Measurements from ENCODE around the gene CARD8. TPM values are rescaled to one million over a fixed set of nuclear protein-coding genes. Genes with fewer than 3 reads are reported as not detected.

CARD8 gene
- total RNA-seq, 2 experiments from 2014 or later = 247 to 253 TPM

- CTCF ChIA-PET = no interaction called here
- Mint-ChIP-seq H3K36me3 (ENCODE audit: low read depth) (peaks cover 13% of the 10 kb centered on the region), H3K4me3 (no peak overlapping the region), H3K9me3 (no peaks in the 10 kb centered on the region), H3K27ac (no peak overlapping the region), H3K27me3 (no peaks in the 10 kb centered on the region), H3K4me1 (peaks cover 9% of the 10 kb centered on the region)
- POLR2A ChIA-PET = interaction anchor here (1.3 kb wide), 1 partner anchor 58 kb away, joined by 3 read pairs; the partner anchor contains the start of gene CARD8
- no peak for DNase-seq
Observed at GRCh38 chr19:48196933-48197665, 58.6 kb downstream of the CARD8 start.

GRCh38 chr19:48196321-48196763, 59.4 kb downstream of the CARD8 start:
- POLR2A ChIA-PET = no interaction called here

DNA sequence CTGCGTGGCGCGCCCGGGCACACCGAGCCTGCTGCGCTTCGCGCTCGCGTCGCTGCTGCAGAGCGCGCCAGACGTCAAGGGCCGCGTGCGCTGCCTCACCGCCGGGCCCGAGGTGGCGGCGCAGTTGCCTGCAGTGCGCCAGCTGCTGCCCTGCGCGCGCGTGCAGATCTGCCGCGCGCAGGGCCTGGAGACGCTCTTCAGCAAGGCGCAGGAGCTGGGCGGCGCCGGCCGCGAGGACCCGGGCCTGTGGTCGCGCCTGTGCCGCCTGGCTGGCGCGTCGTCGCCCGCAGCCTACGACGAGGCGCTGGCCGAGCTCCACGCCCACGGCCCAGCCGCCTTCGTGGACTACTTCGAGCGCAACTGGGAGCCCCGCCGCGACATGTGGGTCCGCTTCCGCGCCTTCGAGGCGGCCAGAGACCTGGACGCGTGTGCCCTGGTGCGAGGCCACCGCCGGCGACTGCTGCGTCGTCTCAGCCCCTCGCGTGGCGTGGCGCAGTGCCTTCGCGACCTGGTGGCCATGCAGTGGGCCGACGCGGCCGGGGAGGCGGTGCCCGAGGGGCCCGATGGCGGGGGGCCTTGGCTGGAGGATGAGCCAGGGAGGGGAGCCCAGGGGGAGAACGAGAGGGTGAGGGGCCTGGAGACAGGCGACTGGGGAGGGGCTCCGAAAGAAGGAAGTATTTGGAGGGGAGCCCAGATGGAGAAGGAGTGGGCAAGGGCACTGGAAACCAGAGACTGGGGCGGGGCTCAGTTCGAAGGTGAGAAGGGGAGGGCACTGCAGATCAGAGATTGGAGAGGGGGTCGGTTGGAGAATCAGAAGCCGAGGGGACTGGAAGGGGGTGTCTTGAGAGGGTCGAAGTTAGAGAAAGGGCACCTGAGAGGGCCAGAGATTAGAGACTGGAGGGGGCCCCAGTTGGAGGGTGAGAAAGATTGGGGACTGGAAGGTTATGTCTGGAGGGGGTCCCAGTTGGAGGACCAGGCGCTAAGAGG, 60.6 kb downstream of the CARD8 start:
- Mint-ChIP-seq H3K36me3 (ENCODE audit: low read depth) (peaks cover 23% of the 10 kb centered on the region), H3K9me3 (no peaks in the 10 kb centered on the region), H3K27me3 (no peaks in the 10 kb centered on the region), H3K4me1 (peaks cover 10% of the 10 kb centered on the region), H3K4me3 (no peak overlapping the region), H3K27ac (no peak overlapping the region)
- DNase-seq = no peak
- ChIA-PET POLR2A (interaction anchor here (1.9 to 2.2 kb wide), 2 partner anchors 8 to 23 kb away, joined by 7 to 12 read pairs; no protein-coding TSS in a partner anchor), CTCF (interaction anchor here (1.1 to 2.5 kb wide), 4 partner anchors 9 to 87 kb away, joined by 3 to 31 read pairs (median 6); partner anchors contain the start of gene ZSWIM9)

More at GRCh38 chr19:48196321-48196763, 59.4 kb downstream of the CARD8 start:
- CTCF ChIA-PET = no interaction called here
- Mint-ChIP-seq H3K36me3 (ENCODE audit: low read depth) (peaks cover 16% of the 10 kb centered on the region), H3K27ac (no peak overlapping the region), H3K4me1 (peaks cover 8% of the 10 kb centered on the region), H3K4me3 (no peak overlapping the region), H3K27me3 (no peaks in the 10 kb centered on the region), H3K9me3 (no peaks in the 10 kb centered on the region)
- no peak for DNase-seq

DNA sequence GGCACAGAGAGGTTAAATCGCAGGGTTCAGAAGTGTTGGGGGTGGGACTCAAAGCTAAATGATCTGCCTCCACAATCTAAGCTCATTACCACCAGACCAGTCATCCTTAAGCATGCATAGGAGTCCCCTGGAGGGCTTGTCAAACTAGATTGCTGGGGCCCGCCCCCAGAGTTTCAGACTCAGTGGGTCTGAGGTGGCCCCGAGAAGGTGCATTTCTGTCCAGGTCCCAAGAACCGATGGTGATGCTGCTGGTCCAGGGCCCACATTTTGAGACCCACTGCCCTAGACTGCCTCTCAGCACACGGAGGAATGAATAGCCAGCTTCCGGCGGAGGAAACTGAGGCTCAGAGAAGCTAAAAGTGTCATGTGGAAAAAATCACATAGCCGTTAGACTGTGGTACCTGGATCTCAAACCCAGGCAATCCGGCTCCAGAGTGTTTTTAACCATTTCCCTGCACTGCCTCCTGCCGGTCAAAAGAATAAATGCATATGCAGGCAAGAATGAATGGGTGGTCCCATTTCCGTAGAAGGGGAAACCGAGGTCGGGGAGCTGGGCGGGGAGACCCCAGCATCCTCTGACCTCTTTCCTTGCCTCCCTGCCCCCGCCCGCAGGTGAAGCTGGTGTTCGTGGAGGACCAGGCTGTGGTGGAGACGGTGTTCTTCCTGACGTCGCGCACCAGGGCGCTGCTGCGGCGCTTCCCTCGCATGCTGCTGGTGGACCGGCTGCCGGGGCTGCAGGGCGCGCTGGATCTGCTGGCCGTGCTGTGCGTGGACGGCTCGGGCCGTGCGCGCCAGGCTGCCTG, 61.5 kb downstream of the CARD8 start:
- H3K4me3 Mint-ChIP-seq = no peak overlapping the region
- CTCF ChIA-PET = interaction anchor here (0.5 to 2.5 kb wide), 6 partner anchors 10 to 326 kb away, joined by 3 to 31 read pairs (median 3); partner anchors contain the start of gene ZSWIM9
- H3K27ac Mint-ChIP-seq = no peak overlapping the region
- DNase-seq = peak; percentile 30
- H3K36me3 Mint-ChIP-seq (ENCODE audit: low read depth) = peaks cover 20% of the 10 kb centered on the region
- H3K4me1 Mint-ChIP-seq = peaks cover 10% of the 10 kb centered on the region
- no peaks in the 10 kb centered on the region for H3K27me3 Mint-ChIP-seq
- POLR2A ChIA-PET = interaction anchor here (1.9 to 2.2 kb wide), 2 partner anchors 9 to 22 kb away, joined by 7 to 12 read pairs; no protein-coding TSS in a partner anchor
- H3K9me3 Mint-ChIP-seq = no peaks in the 10 kb centered on the region

DNA sequence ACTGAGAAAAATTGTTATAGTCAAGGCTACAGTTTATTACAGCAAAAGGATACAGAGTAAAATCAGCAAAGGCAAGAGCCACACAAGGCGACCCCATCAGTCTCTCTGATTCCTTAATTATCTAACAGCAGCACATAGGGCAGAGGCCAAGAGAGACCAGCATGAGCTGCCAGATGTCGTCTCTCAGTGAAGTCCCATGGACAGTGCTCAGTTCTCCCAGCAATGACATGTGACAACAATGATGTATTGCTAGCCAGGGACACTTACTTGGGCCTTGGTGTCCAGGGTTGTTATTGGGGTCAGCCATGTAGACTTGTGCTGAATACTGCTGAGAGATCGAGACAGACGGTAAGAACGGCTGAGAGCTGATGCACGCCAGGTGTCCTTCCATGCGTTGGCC, 63.0 kb downstream of the CARD8 start:
- Mint-ChIP-seq H3K36me3 (ENCODE audit: low read depth) (peaks cover 28% of the 10 kb centered on the region), H3K27me3 (no peaks in the 10 kb centered on the region), H3K9me3 (no peaks in the 10 kb centered on the region), H3K27ac (no peak overlapping the region), H3K4me1 (peaks cover 12% of the 10 kb centered on the region), H3K4me3 (no peak overlapping the region)
- CTCF ChIA-PET = interaction anchor here (2.5 kb wide), 1 partner anchor 11 kb away, joined by 31 read pairs; no protein-coding TSS in a partner anchor
- POLR2A ChIA-PET = no interaction called here
- no peak for DNase-seq

DNA sequence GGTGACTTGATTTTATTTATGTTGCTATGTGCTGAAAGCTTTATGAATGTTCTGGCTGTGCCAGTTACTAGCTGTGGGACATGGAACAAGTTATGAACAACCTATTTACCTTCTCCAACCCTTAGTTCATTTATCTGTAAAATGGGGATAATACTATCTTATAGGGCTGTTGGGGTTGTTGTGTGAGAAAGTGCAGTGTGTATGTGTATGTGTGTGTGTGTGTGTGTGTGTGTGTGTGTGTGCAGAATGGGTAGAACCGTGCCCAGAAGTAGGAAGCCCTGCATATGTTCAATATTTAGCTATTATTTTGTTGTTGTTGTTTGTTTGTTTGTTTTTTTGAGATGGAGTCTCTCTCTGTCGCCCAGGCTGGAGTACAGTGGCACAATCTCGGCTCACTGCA, 64.8 kb downstream of the CARD8 start:
- H3K4me1 Mint-ChIP-seq = peaks cover 8% of the 10 kb centered on the region
- DNase-seq = no peak
- no peaks in the 10 kb centered on the region for H3K27me3 Mint-ChIP-seq
- no peak overlapping the region for H3K27ac Mint-ChIP-seq
- peaks cover 26% of the 10 kb centered on the region for H3K36me3 Mint-ChIP-seq (ENCODE audit: low read depth)
- ChIA-PET POLR2A (interaction anchor here (1.3 to 1.6 kb wide), 2 partner anchors 12 to 19 kb away, joined by 5 to 6 read pairs; no protein-coding TSS in a partner anchor), CTCF (interaction anchor here (0.7 to 2.5 kb wide), 3 partner anchors 13 to 76 kb away, joined by 4 to 12 read pairs (median 4); no protein-coding TSS in a partner anchor)
- no peaks in the 10 kb centered on the region for H3K9me3 Mint-ChIP-seq
- no peak overlapping the region for H3K4me3 Mint-ChIP-seq

GRCh38 chr19:48190288-48190884, 65.3 kb downstream of the CARD8 start:
- ChIA-PET POLR2A (interaction anchor here (1.2 to 1.6 kb wide), 3 partner anchors 13 to 70 kb away, joined by 3 to 6 read pairs (median 5); no protein-coding TSS in a partner anchor), CTCF (interaction anchor here (0.7 to 2.5 kb wide), 3 partner anchors 13 to 76 kb away, joined by 4 to 12 read pairs (median 4); no protein-coding TSS in a partner anchor)
- DNase-seq = peak; percentile 55
- Mint-ChIP-seq H3K9me3 (no peaks in the 10 kb centered on the region), H3K27me3 (no peaks in the 10 kb centered on the region), H3K27ac (no peak overlapping the region), H3K4me3 (no peak overlapping the region), H3K36me3 (ENCODE audit: low read depth) (peaks cover 23% of the 10 kb centered on the region), H3K4me1 (peaks cover 8% of the 10 kb centered on the region)

GRCh38 chr19:48186541-48186991, 69.1 kb downstream of the CARD8 start:
- ChIA-PET CTCF (no interaction called here), POLR2A (interaction anchor here (1.8 kb wide), 1 partner anchor 17 kb away, joined by 4 read pairs; no protein-coding TSS in a partner anchor)
- no peak for DNase-seq
- peaks cover 2% of the 10 kb centered on the region for H3K9me3 Mint-ChIP-seq
- H3K27me3 Mint-ChIP-seq = no peaks in the 10 kb centered on the region
- peaks cover 42% of the 10 kb centered on the region for H3K36me3 Mint-ChIP-seq (ENCODE audit: low read depth)
- no peak overlapping the region for H3K4me3 Mint-ChIP-seq
- no peak overlapping the region for H3K27ac Mint-ChIP-seq
- H3K4me1 Mint-ChIP-seq = peaks cover 5% of the 10 kb centered on the region

DNA sequence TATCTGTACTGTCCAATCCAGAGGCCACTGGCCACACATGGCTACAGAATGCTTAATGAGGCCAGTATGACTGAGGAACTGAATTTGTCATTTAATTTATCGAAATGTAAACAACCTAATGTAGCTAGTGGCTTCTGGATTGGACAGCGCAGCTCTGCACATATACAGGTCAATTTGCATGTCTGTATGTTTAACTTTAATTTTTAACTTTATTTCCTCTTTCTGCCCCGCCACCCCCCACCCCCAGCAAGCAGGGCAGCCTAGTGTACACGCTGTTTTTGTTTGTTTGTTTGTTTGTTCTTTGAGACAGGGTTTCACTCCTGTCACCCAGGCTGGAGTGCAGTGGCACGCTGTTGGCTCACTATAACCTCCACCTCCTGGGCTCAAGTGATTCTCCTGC, 69.7 kb downstream of the CARD8 start:
- no peak for DNase-seq
- ChIA-PET POLR2A (interaction anchor here (1.8 kb wide), 1 partner anchor 18 kb away, joined by 4 read pairs; no protein-coding TSS in a partner anchor), CTCF (no interaction called here)
- Mint-ChIP-seq H3K27ac (no peak overlapping the region), H3K4me1 (peaks cover 4% of the 10 kb centered on the region), H3K9me3 (peaks cover 8% of the 10 kb centered on the region), H3K27me3 (no peaks in the 10 kb centered on the region), H3K4me3 (no peak overlapping the region), H3K36me3 (ENCODE audit: low read depth) (peaks cover 44% of the 10 kb centered on the region)

- H3K4me1 Mint-ChIP-seq = no peaks in the 10 kb centered on the region
- no peak overlapping the region for H3K27ac Mint-ChIP-seq
- H3K27me3 Mint-ChIP-seq = no peaks in the 10 kb centered on the region
- no peak overlapping the region for H3K4me3 Mint-ChIP-seq
- ChIA-PET POLR2A (no interaction called here), CTCF (no interaction called here)
- peaks cover 8% of the 10 kb centered on the region for H3K9me3 Mint-ChIP-seq
- peaks cover 49% of the 10 kb centered on the region for H3K36me3 Mint-ChIP-seq (ENCODE audit: low read depth)
- no peak for DNase-seq
Observed at GRCh38 chr19:48183356-48183755, 72.4 kb downstream of the CARD8 start.

DNA sequence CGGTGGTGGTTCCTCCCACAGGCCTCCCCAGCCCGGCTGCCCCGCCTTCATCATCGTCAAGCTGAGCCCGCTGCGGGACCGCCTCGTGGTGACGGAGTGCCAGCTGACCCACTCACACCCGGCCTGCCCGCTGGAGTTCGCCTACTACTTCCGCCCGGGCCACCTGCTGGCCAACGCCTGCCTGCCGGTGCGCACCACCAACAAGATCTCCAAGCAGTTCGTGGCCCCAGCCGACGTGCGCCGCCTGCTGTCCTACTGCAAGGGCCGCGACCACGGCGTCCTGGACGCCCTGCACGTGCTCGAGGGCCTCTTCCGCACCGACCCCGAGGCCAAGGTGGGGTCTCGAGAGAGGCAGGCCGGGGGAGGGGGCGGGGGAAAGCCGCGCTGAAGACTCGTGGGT, 73.3 kb downstream of the CARD8 start:
- CTCF ChIA-PET = no interaction called here
- POLR2A ChIA-PET = no interaction called here

DNA sequence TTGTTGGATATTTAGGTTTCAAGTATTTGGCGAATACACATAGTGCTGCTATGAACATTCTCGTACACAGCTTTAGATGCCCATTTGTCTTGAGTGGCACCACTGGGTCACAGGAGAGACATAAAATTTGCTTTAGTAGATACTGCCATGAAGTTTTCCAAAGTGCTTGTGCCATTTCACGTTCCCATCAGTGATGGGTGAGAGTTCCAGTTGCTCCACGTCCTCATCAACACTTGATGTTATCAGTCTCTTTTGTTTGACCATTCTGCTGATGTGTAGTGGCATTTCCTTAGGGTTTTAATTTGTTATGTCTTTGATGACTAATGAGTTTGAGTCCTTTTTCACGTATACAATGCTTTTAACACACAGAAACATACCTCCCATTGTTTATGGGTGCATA, 74.2 kb downstream of the CARD8 start:
- Mint-ChIP-seq H3K9me3 (peaks cover 8% of the 10 kb centered on the region), H3K27ac (no peak overlapping the region), H3K4me3 (no peak overlapping the region), H3K36me3 (ENCODE audit: low read depth) (peaks cover 55% of the 10 kb centered on the region), H3K27me3 (no peaks in the 10 kb centered on the region), H3K4me1 (peaks cover 4% of the 10 kb centered on the region)
- ChIA-PET CTCF (no interaction called here), POLR2A (no interaction called here)
- DNase-seq = no peak

More for the DNA sequence above, 73.3 kb downstream of the CARD8 start:
- Mint-ChIP-seq H3K27me3 (no peaks in the 10 kb centered on the region), H3K36me3 (ENCODE audit: low read depth) (peaks cover 49% of the 10 kb centered on the region), H3K9me3 (peaks cover 8% of the 10 kb centered on the region), H3K4me1 (no peaks in the 10 kb centered on the region), H3K4me3 (no peak overlapping the region), H3K27ac (no peak overlapping the region)
- DNase-seq = no peak

Measured in activated CD4-positive, alpha-beta memory T cell treated with anti-CD3 and anti-CD28 coated beads, Interleukin-2, amount 10 ng/mL, durations not matched to agents 7 days and 5 days (primary cell).